Esophagus (tissue), 2 donors: Measurements from ENCODE around the gene PCDH9. TPM values are rescaled to one million over a fixed set of nuclear protein-coding genes. Genes with fewer than 3 reads are reported as not detected.

Experiments used
- H3K27ac ChIP-seq, 2 donors: one replicate each; pipeline ENCODE4 v1.5.1; 2013; ENCODE audit warnings: low read depth in 2 of 2, mild to moderate bottlenecking in 2 of 2, inconsistent platforms in 1 of 2, low read length in 1 of 2, moderate library complexity in 1 of 2
- H3K27me3 ChIP-seq, 2 donors: one replicate each; pipeline ENCODE4 v1.6.1; 2013; ENCODE audit warnings: low read length in 2 of 2, control low read depth in 1 of 2, mild to moderate bottlenecking in 1 of 2; ENCODE audit not compliant: insufficient read depth in 2 of 2, control insufficient read depth in 1 of 2
- H3K36me3 ChIP-seq, 2 donors: one replicate each; pipeline ENCODE4 v1.6.1; 2013; ENCODE audit warnings: low read length in 1 of 2; ENCODE audit not compliant: control insufficient read depth in 2 of 2, insufficient read depth in 2 of 2
- H3K4me1 ChIP-seq, 2 donors: one replicate each; pipeline ENCODE4 v1.6.1; 2013; ENCODE audit warnings: low read length in 1 of 2; ENCODE audit not compliant: control insufficient read depth in 2 of 2, insufficient read depth in 2 of 2
- H3K4me3 ChIP-seq, 2 donors: one replicate each; pipeline ENCODE4 v1.5.1; 2013; ENCODE audit warnings: low read length in 2 of 2, mild to moderate bottlenecking in 2 of 2, low read depth in 1 of 2, moderate library complexity in 1 of 2
- H3K9me3 ChIP-seq, 2 donors: one replicate each; pipeline ENCODE4 v1.6.1; 2013; ENCODE audit warnings: mild to moderate bottlenecking in 2 of 2, low read depth in 1 of 2, low read length in 1 of 2, moderate library complexity in 1 of 2; ENCODE audit not compliant: control insufficient read depth in 2 of 2, insufficient read depth in 1 of 2
- WGBS, 2 donors: extraction: QIAGEN DNeasy Blood & Tissue Kit; methylation state at CpG; one replicate each; pipeline ENCODE4 v1.1.7; 2013; 5-methylcytosine and 5-hydroxymethylcytosine counted together
- polyA plus RNA-seq, 2 donors: library from polyadenylated mRNA; stranded (reverse); fragments of 200-250 nt; gene quantifications; one replicate each; pipeline ENCODE4 v1.2.3, GENCODE V29; 2013
- donor health status: healthy with polysubstance abuse.
- donor health status: Bipolar disorder and iron deficiency.

Gene PCDH9
- polyA plus RNA-seq, 2 donors, result 0.12 to 0.14 TPM

DNA sequence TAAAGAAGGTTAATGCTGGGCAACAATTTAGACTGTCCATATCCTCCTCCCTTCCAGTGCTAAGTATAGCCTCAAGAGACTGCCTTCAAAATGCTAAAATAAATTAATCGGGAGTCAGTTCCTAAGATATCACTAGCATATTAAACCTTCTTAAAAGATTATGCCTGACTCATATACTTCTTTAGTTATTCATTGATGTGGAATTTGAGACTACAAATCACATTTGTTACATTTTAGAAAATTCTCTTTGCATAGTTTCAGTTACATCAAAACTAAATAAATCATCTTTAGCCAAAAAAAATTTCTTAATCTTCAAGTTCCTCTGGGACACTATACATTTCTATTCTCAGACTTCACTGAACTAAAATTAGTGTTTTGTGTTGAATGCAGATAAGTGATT is 769.1 kb downstream of the PCDH9 start:
- Histone ChIP-seq H3K4me1 (no peaks in the 10 kb centered on the region), H3K36me3 (no peaks in the 10 kb centered on the region), H3K27ac (no peak overlapping the region), H3K9me3 (no peaks in the 10 kb centered on the region), H3K4me3 (no peak overlapping the region), H3K27me3 (no peaks in the 10 kb centered on the region)
- 45 to 65% methylated on average over 1 of the region's 1 CpG for WGBS, 2 donors

DNA sequence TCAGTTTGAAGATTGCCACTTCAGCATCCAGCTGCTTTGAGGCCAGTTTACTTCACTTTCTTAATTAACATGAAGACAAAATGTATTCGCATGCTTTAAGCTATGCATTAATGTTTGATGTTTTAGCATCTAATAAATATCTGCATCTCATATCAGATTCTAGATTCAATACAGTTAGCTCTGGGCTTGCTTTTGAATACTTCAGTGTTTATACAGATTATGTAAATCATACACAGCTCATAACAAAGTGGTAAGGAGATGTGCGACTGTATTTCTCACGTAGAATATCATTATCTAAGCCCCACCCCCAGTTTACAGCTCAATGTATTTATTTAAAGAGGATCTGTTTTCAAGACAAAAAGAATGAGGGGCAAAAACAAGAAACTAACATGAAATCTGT is 770.5 kb downstream of the PCDH9 start:
- 92 to 93% methylated on average over 3 of the region's 3 CpGs for WGBS, 2 donors
- Histone ChIP-seq H3K4me1 (no peaks in the 10 kb centered on the region), H3K36me3 (no peaks in the 10 kb centered on the region), H3K4me3 (no peak overlapping the region), H3K27ac (no peak overlapping the region), H3K9me3 (no peaks in the 10 kb centered on the region), H3K27me3 (no peaks in the 10 kb centered on the region)

DNA sequence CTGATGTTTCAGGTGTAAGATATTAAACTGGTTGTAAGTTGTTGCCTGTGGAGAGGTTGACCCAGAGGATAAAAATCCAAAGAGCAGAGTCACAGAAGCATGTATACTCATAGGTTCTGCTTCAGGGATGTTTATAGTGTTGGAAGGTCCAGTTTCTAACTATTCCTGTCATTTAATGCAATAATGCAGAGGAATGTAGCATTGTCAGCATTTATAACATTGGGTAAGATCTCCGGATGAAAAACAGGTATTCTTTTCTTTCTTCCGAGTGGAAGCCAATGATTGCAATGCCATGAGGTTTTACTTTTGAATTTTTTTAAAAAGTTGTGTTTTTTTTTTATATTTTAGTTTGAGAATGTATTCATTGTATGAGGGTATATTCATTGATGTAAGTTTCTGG is 771.0 kb downstream of the PCDH9 start:
- 91 to 96% methylated on average over 2 of the region's 2 CpGs for WGBS, 2 donors
- Histone ChIP-seq H3K27ac (no peak overlapping the region), H3K4me3 (no peak overlapping the region), H3K4me1 (no peaks in the 10 kb centered on the region), H3K36me3 (no peaks in the 10 kb centered on the region), H3K27me3 (no peaks in the 10 kb centered on the region), H3K9me3 (no peaks in the 10 kb centered on the region)

DNA sequence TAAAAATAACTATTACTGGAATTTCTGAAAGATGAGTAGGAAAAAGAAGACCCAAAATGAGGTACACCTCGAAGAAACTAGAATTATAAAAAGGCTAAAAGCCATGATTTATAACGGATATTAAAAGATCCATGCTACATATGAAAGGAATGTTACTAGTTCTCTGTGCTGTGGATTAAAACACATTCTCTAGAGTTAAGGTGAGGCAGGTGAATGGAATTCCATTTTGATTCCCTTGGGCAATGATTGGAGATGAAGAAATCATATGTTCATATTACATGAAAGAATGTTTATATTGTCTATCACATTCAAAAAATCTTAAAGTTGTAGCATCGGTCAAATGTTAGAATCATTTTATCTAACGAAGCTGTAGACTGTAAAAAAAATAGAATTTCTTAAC is 783.7 kb downstream of the PCDH9 start:
- H3K36me3 ChIP-seq, result no peaks in the 10 kb centered on the region
- WGBS, 2 donors, result 74 to 76% methylated on average over 4 of the region's 4 CpGs
- no peaks in the 10 kb centered on the region for H3K9me3 ChIP-seq
- no peaks in the 10 kb centered on the region for H3K27me3 ChIP-seq
- H3K4me1 ChIP-seq, result no peaks in the 10 kb centered on the region
- H3K27ac ChIP-seq, result no peak overlapping the region
- no peak overlapping the region for H3K4me3 ChIP-seq

DNA sequence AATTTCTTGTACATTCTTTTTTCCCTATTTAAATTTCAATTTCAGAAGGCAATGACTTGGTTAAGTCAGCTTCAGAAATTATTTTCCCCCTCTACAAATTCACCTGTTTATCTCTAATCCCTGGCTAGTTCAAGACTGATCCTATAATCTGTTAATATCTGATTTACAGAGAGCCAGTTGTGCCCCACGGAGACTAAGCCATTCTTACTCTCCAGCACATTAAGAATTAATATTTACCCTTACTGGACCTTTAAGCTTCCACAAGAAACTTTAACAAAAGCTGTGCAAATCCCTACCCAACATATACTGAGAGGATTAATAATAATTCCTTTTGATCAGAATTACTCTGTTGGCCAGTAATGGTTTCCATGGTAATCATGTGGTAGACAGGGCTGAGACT is 786.2 kb downstream of the PCDH9 start:
- H3K27ac ChIP-seq, result no peak overlapping the region
- no peaks in the 10 kb centered on the region for H3K4me1 ChIP-seq
- H3K36me3 ChIP-seq, result no peaks in the 10 kb centered on the region
- 44 to 62% methylated on average over 1 of the region's 1 CpG for WGBS, 2 donors
- no peaks in the 10 kb centered on the region for H3K27me3 ChIP-seq
- H3K4me3 ChIP-seq, result no peak overlapping the region
- no peaks in the 10 kb centered on the region for H3K9me3 ChIP-seq

DNA sequence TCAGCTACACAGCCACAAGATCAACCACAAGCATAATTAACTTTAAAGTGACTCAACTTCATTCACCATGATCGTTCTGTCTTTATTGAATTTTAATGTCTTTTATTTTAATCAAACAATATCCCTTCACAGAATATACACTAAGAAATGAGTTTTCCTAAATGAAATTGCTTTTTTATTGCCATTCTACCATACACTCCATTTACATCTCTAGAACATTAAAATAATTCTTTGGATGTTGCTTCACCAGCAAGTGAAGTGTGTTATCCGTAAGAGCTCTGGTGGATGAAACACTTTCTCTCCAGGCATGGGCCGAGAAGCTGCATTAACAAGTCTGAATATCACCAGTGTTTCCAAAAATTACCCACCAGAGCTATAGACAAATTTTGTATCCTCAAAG is 789.2 kb downstream of the PCDH9 start:
- Histone ChIP-seq H3K9me3 (no peaks in the 10 kb centered on the region), H3K4me1 (no peaks in the 10 kb centered on the region), H3K27me3 (no peaks in the 10 kb centered on the region), H3K4me3 (no peak overlapping the region), H3K27ac (no peak overlapping the region), H3K36me3 (no peaks in the 10 kb centered on the region)
- 93% methylated on average over 3 of the region's 3 CpGs for WGBS, 2 donors

DNA sequence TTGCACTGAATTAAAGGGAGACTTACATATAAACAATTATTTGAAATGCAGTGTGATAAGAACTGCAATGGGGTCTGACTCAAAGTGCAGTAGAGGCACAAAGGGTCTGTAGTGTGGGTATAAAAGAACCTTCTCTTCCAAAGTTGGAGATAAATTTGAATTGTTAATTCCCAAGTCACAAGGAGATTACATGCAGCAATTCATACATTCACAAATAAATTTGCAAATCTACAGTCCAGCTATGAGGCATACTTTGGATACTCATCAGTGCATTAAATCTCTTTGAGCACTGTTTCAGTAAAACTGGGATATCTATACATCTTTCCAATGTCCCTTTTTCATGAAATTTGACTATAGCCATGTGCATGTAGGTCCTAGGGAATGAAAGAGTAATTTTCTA is 799.4 kb downstream of the PCDH9 start:
- Histone ChIP-seq H3K4me1 (no peaks in the 10 kb centered on the region), H3K9me3 (no peaks in the 10 kb centered on the region), H3K4me3 (no peak overlapping the region), H3K27ac (no peak overlapping the region), H3K36me3 (no peaks in the 10 kb centered on the region), H3K27me3 (no peaks in the 10 kb centered on the region)

DNA sequence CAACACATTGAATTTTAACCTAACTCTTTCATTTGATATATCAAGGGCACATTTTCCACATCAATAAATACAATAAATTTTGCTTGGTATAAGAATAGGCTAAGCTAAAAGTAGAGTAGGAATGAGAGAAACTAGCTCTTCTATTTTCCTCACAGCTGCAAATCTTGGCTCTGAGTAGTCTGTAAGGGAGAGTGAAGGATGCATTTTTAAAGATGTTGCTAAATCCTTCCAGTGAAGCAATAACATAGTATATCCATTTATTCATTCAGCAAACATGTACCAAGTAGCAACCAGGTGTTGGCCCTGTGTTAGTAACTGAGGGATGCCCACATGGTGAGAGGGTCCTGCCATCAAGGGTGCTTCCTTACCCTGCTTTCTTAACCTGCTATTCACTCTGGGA is 799.9 kb downstream of the PCDH9 start:
- Histone ChIP-seq H3K27ac (no peak overlapping the region), H3K27me3 (no peaks in the 10 kb centered on the region), H3K36me3 (no peaks in the 10 kb centered on the region), H3K4me3 (no peak overlapping the region), H3K9me3 (no peaks in the 10 kb centered on the region), H3K4me1 (no peaks in the 10 kb centered on the region)

DNA sequence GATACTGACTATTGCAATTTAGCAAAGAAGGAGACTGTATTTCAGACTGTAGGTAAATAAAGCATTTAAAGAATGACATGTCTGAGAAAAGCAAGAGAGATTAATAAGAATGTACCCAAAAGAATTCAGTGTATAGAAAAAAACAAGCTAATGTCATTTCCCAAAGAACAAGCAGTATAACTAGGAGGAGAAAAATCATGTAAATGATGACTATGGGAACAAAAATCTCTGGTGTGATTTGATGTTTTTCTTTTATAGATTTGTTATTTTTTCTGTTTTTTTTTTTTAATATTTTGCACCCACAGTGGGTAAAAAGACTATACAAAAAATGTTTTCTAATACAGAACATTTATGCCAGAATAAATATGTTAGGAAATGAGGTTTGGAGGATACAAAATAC is 801.0 kb downstream of the PCDH9 start:
- no peaks in the 10 kb centered on the region for H3K36me3 ChIP-seq
- no peaks in the 10 kb centered on the region for H3K27me3 ChIP-seq
- H3K4me3 ChIP-seq, result no peak overlapping the region
- H3K4me1 ChIP-seq, result no peaks in the 10 kb centered on the region
- no peaks in the 10 kb centered on the region for H3K9me3 ChIP-seq
- no peak overlapping the region for H3K27ac ChIP-seq

DNA sequence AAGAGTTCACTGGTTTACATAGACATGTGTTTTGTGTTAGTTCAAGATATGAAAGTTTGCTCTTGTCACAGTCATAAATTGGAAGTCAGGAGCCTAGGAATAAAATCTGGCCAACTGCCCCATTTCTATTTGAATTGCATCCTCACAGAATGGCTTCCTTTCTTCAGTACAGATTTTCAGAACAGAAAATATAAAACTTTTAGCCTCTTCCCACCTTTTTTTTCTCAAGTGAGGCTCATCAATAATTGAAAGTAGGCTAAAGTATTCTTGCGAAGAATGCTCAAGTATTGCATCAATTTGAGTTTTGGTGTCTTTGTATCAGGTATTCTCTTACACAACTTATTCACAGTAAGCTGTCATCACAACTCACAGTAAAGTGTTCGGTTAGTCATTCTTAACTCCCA is 802.7 kb downstream of the PCDH9 start:
- Histone ChIP-seq H3K36me3 (no peaks in the 10 kb centered on the region), H3K9me3 (no peaks in the 10 kb centered on the region), H3K4me1 (no peaks in the 10 kb centered on the region), H3K27me3 (no peaks in the 10 kb centered on the region), H3K4me3 (no peak overlapping the region), H3K27ac (no peak overlapping the region)
- WGBS, 2 donors, result 91 to 93% methylated on average over 2 of the region's 2 CpGs
